ENCODE results near the gene ITGB7. TPM values are rescaled to one million over a fixed set of nuclear protein-coding genes. Genes with fewer than 3 reads are reported as not detected.

Gene ITGB7
- total and polyA plus RNA-seq, 9 of the 15 experiments (the other 6 are each of a cell fraction or from before 2014, with no cell fraction given) = 0.06 to 2.0 (median 0.67) TPM

- no peak for TF ChIP-seq CCNT2 (IDR thresholded peaks at IDR 0.05; ENCODE audit: borderline replicate concordance, extremely low read depth, insufficient read length, low read depth, low read length)
- peak; percentile 61 for TF ChIP-seq MAX (CRISPR knock-in tag; IDR thresholded peaks at IDR 0.05)
- no peak for TF ChIP-seq ZNF551 (CRISPR knock-in tag; IDR thresholded peaks at IDR 0.05)
- peak in 1 of 2 experiments; percentile 42; a peak in 1 of 4 replicates for TF ChIP-seq SIN3A (IDR thresholded peaks at IDR 0.05; ENCODE audit: borderline replicate concordance in 2 of 2, control insufficient read depth in 1 of 2, low read depth in 2 of 2, low read length in 2 of 2)
- TF ChIP-seq SNRNP70 (optimal IDR thresholded peaks at IDR 0.05; ENCODE audit: low read depth, low read length) = no peak
- no peak for TF ChIP-seq PPARD (CRISPR knock-in tag; IDR thresholded peaks at IDR 0.05)
- no peak for TF ChIP-seq KLF13 (tag; IDR thresholded peaks at IDR 0.05; ENCODE audit: borderline replicate concordance, low read depth)
- no peak for TF ChIP-seq ZNF583 (CRISPR knock-in tag; IDR thresholded peaks at IDR 0.05)
- peak; percentile 32 for TF ChIP-seq CXXC5 (CRISPR knock-in tag; IDR thresholded peaks at IDR 0.05)
- TF ChIP-seq ID3 (CRISPR knock-in tag; IDR thresholded peaks at IDR 0.05) = no peak
- TF ChIP-seq ID3 (tag; IDR thresholded peaks at IDR 0.05) = no peak
- TF ChIP-seq SRF (CRISPR knock-in tag; IDR thresholded peaks at IDR 0.05) = no peak
- no peak for TF ChIP-seq CREB3L1 (IDR thresholded peaks at IDR 0.05; ENCODE audit: borderline replicate concordance, low read depth)
- TF ChIP-seq MEF2A (IDR thresholded peaks at IDR 0.05; ENCODE audit: control insufficient read depth, low read depth, low read length) = no peak
- TF ChIP-seq ELK1 (CRISPR knock-in tag; IDR thresholded peaks at IDR 0.05) = no peak
- TF ChIP-seq NEUROD1 (IDR thresholded peaks at IDR 0.05; ENCODE audit: borderline replicate concordance, low read depth, low read length, partially characterized antibody) = no peak
- TF ChIP-seq HNRNPL (IDR thresholded peaks at IDR 0.05; ENCODE audit: low read depth, low read length) = no peak
- TF ChIP-seq ZNF644 (tag; IDR thresholded peaks at IDR 0.05; ENCODE audit: low read depth) = no peak
- no peak for TF ChIP-seq NCOR1 (IDR thresholded peaks at IDR 0.05)
- TF ChIP-seq ZNF778 (CRISPR knock-in tag; IDR thresholded peaks at IDR 0.05) = no peak
- no peak for TF ChIP-seq TCF3 (CRISPR knock-in tag; IDR thresholded peaks at IDR 0.05)
- TF ChIP-seq RBM15 (IDR thresholded peaks at IDR 0.05; ENCODE audit: insufficient read depth, low read length) = no peak
- no peak for TF ChIP-seq HDAC8 (tag; IDR thresholded peaks at IDR 0.05)
- no peak for TF ChIP-seq EZH2 (IDR thresholded peaks at IDR 0.05; ENCODE audit: borderline replicate concordance, low read depth, low read length)
Measured at GRCh38 chr12:53219292-53219955, 12.4 kb upstream of the ITGB7 start (continued).
